OCI-LY3 (cell line): ENCODE measurements around the gene GLCE.

Experiments
- CTCF ChIP-seq: fragments of 200-600, 300-600 bp; sonication (generic); IDR thresholded peaks from 2 replicates; pipeline ENCODE4 v1.5.1; 2014; ENCODE audit warnings: antibody characterized with exemption, low read length, low read depth
- EZH2phosphoT487 ChIP-seq: fragments of 200-600 bp; shearing (Covaris generic); IDR thresholded peaks from 2 replicates; pipeline ENCODE4 v1.6.1; 2018; ENCODE audit warnings: antibody characterized with exemption, mixed run types, low read depth

DNA sequence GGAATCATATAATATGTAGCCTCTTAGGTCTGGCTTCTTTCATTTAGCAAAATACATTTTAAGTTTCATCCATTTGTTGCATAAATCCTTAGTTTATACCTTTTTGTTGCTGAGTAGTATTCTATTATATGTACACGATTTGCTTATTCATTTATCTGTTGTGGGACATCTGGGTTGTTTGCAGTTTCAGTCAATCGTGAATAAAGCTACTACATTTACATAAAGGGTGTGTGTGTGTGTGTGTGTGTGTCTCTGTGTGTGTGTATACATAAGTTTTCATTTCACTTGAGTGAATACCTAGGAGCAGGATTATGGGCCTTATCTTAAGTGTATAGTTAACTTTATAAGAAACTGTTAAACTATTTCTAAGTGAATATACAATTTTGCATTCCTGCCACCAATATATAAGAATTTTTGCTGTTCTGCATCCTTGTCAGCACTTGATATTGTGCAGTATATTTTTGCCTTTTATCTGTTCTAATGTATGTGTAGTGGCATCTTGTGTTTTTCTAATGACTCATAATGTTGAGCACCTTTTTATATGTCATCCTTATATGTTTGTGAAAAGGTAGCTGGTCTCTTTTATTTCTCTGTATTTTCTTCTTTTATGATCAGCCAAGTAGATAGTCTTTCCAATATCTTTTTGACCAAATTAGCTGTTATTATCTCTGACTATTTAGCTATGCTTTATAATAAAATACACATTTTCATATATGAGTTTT lies 55.0 kb downstream of the GLCE start:
- TF ChIP-seq CTCF: no peak
- no peak for TF ChIP-seq EZH2phosphoT487
